ENCODE data around the gene JOSD2. TPM values are rescaled to one million over a fixed set of nuclear protein-coding genes. Genes with fewer than 3 reads are reported as not detected.
A peak's percentile ranks its signal among the peaks of the same experiment; 100 is the strongest.

Gene JOSD2
- total and polyA plus RNA-seq, 9 of the 15 experiments (the other 6 are each of a cell fraction or from before 2014, with no cell fraction given), result 0.06 to 14.4 (median 3.1) TPM

DNA sequence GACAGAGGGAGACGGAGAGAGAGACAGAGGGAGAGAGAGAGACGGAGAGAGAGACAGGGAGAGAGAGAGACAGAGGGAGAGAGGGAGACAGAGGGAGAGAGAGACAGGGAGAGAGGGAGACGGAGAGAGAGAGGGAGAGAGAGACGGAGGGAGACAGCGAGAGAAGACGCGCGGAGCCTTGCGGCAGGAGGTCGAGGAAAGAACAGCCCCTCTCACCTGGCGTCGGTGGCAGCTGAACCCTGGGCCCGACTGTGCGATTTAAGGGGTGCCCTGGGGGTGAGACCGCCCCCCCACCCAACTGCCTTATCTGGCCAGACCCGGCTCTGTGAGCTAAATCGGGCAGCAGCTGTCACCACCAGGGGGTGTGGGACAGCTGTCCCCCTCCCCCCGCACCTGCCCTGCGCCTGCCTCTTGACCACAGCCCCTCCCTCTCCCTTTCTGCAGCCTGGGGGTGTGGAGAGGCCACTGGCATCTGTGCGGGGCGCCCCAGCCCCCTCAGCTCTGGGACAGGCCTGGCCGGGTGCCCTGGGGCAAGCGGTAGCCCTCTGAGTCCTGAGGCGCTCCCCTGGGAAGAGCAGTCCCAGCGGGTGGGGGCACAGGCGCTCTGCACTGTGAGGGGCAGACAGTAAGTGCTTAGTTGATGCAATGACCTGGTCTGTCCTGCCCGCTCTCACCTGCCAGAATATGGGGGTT is 10.8 kb downstream of the JOSD2 start (continued):
- TF ChIP-seq, protein P1, sequence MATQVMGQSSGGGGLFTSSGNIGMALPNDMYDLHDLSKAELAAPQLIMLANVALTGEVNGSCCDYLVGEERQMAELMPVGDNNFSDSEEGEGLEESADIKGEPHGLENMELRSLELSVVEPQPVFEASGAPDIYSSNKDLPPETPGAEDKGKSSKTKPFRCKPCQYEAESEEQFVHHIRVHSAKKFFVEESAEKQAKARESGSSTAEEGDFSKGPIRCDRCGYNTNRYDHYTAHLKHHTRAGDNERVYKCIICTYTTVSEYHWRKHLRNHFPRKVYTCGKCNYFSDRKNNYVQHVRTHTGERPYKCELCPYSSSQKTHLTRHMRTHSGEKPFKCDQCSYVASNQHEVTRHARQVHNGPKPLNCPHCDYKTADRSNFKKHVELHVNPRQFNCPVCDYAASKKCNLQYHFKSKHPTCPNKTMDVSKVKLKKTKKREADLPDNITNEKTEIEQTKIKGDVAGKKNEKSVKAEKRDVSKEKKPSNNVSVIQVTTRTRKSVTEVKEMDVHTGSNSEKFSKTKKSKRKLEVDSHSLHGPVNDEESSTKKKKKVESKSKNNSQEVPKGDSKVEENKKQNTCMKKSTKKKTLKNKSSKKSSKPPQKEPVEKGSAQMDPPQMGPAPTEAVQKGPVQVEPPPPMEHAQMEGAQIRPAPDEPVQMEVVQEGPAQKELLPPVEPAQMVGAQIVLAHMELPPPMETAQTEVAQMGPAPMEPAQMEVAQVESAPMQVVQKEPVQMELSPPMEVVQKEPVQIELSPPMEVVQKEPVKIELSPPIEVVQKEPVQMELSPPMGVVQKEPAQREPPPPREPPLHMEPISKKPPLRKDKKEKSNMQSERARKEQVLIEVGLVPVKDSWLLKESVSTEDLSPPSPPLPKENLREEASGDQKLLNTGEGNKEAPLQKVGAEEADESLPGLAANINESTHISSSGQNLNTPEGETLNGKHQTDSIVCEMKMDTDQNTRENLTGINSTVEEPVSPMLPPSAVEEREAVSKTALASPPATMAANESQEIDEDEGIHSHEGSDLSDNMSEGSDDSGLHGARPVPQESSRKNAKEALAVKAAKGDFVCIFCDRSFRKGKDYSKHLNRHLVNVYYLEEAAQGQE (IDR thresholded peaks at IDR 0.05; ENCODE audit: borderline replicate concordance), result peak; percentile 60
- TF ChIP-seq, protein P1 (CRISPR knock-in tag; IDR thresholded peaks at IDR 0.05; ENCODE audit: low read depth), result no peak
- TF ChIP-seq MTA1 (IDR thresholded peaks at IDR 0.05; ENCODE audit: borderline replicate concordance) (0 out of 2 replicates have a peak, but pooled peaks have one; percentile 38), ESRRA (IDR thresholded peaks at IDR 0.05; ENCODE audit: borderline replicate concordance, low read depth) (peak; percentile 33; the same call in 1 of the 2 replicates), RBFOX2 (IDR thresholded peaks at IDR 0.05; ENCODE audit: low read depth, low read length) (0 out of 2 replicates have a peak, but pooled peaks have one; percentile 26), TCF7L2 (IDR thresholded peaks at IDR 0.05; ENCODE audit: low read depth, low read length) (no peak), MEIS2 (IDR thresholded peaks at IDR 0.05; ENCODE audit: partially characterized antibody) (peak; percentile 80), SP1 (CRISPR knock-in tag; IDR thresholded peaks at IDR 0.05) (peak; percentile 61), PTTG1 (tag; IDR thresholded peaks at IDR 0.05; ENCODE audit: low read depth) (no peak), KLF16 (IDR thresholded peaks at IDR 0.05) (peak; percentile 79), NFYB (IDR thresholded peaks at IDR 0.05; ENCODE audit: extremely low read depth, insufficient read length) (no peak), GABPB1 (CRISPR knock-in tag; IDR thresholded peaks at IDR 0.05) (peak; percentile 27; the same call in 1 of the 2 replicates), HDAC2 (IDR thresholded peaks at IDR 0.05) (peak; percentile 55; the same call in 1 of the 2 replicates), TRIM24 (IDR thresholded peaks at IDR 0.05) (peak; percentile 53 to 71; a peak in 3 of 4 replicates), BCOR (IDR thresholded peaks at IDR 0.05) (0 out of 2 replicates have a peak, but pooled peaks have one; percentile 16)
- TF ChIP-seq, protein P2, sequence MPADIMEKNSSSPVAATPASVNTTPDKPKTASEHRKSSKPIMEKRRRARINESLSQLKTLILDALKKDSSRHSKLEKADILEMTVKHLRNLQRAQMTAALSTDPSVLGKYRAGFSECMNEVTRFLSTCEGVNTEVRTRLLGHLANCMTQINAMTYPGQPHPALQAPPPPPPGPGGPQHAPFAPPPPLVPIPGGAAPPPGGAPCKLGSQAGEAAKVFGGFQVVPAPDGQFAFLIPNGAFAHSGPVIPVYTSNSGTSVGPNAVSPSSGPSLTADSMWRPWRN (IDR thresholded peaks at IDR 0.05; ENCODE audit: low read depth), result peak; percentile 19; the same call in 1 of the 2 replicates
- TF ChIP-seq, protein P3, sequence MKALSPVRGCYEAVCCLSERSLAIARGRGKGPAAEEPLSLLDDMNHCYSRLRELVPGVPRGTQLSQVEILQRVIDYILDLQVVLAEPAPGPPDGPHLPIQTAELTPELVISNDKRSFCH (CRISPR knock-in tag; IDR thresholded peaks at IDR 0.05), result no peak
- TF ChIP-seq, protein P3 (tag; IDR thresholded peaks at IDR 0.05), result peak; percentile 43; the same call in 1 of the 2 replicates
- TF ChIP-seq, protein P4, sequence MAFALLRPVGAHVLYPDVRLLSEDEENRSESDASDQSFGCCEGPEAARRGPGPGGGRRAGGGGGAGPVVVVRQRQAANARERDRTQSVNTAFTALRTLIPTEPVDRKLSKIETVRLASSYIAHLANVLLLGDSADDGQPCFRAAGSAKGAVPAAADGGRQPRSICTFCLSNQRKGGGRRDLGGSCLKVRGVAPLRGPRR (CRISPR knock-in tag; IDR thresholded peaks at IDR 0.05), result no peak
